Measurements from ENCODE around the gene CST4.

DNA sequence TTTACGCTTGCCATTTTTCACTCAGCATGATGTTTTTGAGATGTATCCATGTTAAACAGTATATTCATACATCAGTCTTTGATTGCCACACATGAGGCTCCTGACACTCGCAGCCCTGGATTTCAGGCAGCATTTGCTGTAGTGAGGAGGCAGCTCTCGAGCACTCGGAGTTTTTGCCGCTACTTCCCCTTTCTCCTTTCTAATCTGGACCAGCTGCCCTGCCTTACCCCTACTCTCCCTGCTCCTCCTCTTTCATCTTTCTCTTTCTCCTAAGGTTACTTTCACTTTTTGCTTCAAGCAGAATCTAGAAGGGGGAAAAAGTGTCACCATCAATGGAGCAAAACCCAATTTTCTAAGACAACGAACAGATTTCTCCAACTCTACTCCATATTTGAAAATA is 45.2 kb downstream of the CST4 start:
- TF ChIP-seq ZNF76 (tag by site-specific recombination; IDR thresholded peaks at IDR 0.05; ENCODE audit: borderline replicate concordance, low read depth) (no peak), ZNF274 (IDR thresholded peaks at IDR 0.05; ENCODE audit: low read length) (no peak), ZNF274 (tag by site-specific recombination; IDR thresholded peaks at IDR 0.05; ENCODE audit: borderline replicate concordance) (no peak), YY1 (tag by site-specific recombination; IDR thresholded peaks at IDR 0.05) (no peak), KLF1 (tag by site-specific recombination; IDR thresholded peaks at IDR 0.05) (no peak), ZNF184 (tag by site-specific recombination; IDR thresholded peaks at IDR 0.05) (no peak), SP2 (tag by site-specific recombination; IDR thresholded peaks at IDR 0.05) (no peak), ZNF133 (tag by site-specific recombination; IDR thresholded peaks at IDR 0.05) (no peak)
- TF ChIP-seq, protein P1, sequence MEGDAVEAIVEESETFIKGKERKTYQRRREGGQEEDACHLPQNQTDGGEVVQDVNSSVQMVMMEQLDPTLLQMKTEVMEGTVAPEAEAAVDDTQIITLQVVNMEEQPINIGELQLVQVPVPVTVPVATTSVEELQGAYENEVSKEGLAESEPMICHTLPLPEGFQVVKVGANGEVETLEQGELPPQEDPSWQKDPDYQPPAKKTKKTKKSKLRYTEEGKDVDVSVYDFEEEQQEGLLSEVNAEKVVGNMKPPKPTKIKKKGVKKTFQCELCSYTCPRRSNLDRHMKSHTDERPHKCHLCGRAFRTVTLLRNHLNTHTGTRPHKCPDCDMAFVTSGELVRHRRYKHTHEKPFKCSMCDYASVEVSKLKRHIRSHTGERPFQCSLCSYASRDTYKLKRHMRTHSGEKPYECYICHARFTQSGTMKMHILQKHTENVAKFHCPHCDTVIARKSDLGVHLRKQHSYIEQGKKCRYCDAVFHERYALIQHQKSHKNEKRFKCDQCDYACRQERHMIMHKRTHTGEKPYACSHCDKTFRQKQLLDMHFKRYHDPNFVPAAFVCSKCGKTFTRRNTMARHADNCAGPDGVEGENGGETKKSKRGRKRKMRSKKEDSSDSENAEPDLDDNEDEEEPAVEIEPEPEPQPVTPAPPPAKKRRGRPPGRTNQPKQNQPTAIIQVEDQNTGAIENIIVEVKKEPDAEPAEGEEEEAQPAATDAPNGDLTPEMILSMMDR (tag by site-specific recombination; IDR thresholded peaks at IDR 0.05): no peak
- TF ChIP-seq, protein P2, sequence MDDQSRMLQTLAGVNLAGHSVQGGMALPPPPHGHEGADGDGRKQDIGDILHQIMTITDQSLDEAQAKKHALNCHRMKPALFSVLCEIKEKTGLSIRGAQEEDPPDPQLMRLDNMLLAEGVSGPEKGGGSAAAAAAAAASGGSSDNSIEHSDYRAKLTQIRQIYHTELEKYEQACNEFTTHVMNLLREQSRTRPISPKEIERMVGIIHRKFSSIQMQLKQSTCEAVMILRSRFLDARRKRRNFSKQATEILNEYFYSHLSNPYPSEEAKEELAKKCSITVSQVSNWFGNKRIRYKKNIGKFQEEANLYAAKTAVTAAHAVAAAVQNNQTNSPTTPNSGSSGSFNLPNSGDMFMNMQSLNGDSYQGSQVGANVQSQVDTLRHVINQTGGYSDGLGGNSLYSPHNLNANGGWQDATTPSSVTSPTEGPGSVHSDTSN (CRISPR knock-in tag; IDR thresholded peaks at IDR 0.05): no peak
- TF ChIP-seq, protein P3, sequence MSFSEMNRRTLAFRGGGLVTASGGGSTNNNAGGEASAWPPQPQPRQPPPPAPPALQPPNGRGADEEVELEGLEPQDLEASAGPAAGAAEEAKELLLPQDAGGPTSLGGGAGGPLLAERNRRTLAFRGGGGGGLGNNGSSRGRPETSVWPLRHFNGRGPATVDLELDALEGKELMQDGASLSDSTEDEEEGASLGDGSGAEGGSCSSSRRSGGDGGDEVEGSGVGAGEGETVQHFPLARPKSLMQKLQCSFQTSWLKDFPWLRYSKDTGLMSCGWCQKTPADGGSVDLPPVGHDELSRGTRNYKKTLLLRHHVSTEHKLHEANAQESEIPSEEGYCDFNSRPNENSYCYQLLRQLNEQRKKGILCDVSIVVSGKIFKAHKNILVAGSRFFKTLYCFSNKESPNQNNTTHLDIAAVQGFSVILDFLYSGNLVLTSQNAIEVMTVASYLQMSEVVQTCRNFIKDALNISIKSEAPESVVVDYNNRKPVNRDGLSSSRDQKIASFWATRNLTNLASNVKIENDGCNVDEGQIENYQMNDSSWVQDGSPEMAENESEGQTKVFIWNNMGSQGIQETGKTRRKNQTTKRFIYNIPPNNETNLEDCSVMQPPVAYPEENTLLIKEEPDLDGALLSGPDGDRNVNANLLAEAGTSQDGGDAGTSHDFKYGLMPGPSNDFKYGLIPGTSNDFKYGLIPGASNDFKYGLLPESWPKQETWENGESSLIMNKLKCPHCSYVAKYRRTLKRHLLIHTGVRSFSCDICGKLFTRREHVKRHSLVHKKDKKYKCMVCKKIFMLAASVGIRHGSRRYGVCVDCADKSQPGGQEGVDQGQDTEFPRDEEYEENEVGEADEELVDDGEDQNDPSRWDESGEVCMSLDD (tag by site-specific recombination; IDR thresholded peaks at IDR 0.05): no peak
- TF ChIP-seq, protein P4, sequence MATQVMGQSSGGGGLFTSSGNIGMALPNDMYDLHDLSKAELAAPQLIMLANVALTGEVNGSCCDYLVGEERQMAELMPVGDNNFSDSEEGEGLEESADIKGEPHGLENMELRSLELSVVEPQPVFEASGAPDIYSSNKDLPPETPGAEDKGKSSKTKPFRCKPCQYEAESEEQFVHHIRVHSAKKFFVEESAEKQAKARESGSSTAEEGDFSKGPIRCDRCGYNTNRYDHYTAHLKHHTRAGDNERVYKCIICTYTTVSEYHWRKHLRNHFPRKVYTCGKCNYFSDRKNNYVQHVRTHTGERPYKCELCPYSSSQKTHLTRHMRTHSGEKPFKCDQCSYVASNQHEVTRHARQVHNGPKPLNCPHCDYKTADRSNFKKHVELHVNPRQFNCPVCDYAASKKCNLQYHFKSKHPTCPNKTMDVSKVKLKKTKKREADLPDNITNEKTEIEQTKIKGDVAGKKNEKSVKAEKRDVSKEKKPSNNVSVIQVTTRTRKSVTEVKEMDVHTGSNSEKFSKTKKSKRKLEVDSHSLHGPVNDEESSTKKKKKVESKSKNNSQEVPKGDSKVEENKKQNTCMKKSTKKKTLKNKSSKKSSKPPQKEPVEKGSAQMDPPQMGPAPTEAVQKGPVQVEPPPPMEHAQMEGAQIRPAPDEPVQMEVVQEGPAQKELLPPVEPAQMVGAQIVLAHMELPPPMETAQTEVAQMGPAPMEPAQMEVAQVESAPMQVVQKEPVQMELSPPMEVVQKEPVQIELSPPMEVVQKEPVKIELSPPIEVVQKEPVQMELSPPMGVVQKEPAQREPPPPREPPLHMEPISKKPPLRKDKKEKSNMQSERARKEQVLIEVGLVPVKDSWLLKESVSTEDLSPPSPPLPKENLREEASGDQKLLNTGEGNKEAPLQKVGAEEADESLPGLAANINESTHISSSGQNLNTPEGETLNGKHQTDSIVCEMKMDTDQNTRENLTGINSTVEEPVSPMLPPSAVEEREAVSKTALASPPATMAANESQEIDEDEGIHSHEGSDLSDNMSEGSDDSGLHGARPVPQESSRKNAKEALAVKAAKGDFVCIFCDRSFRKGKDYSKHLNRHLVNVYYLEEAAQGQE (tag by site-specific recombination; IDR thresholded peaks at IDR 0.05): no peak

Measured in HEK293 (cell line).